Measurements from ENCODE around the gene RGL1. TPM values are rescaled to one million over a fixed set of nuclear protein-coding genes. Genes with fewer than 3 reads are reported as not detected.

Gene RGL1
- total RNA-seq, 1 donor from 2014 or later: 15.0 TPM

- TF ChIP-seq EZH2phosphoT487 (IDR thresholded peaks at IDR 0.05) (no peak), EZH2 (IDR thresholded peaks at IDR 0.05) (no peak), CTCF (IDR thresholded peaks at IDR 0.05) (no peak)
- Mint-ChIP-seq H3K4me3 (no peak overlapping the region), H3K9me3 (peaks cover 3% of the 10 kb centered on the region), H3K36me3 (peaks cover 15% of the 10 kb centered on the region), H3K27me3 (ENCODE audit: insufficient read depth, low read depth) (no peaks in the 10 kb centered on the region), H3K4me1 (peaks cover 21% of the 10 kb centered on the region), H3K27ac (no peak overlapping the region)
- DNase-seq (ENCODE audit: low spot score): no peak
- Histone ChIP-seq H3K4me1 (peaks cover 30% of the 10 kb centered on the region), H3F3A (ENCODE audit: low read depth) (peaks cover under 1% of the 10 kb centered on the region), H2AFZ (replicated peaks) (no peak overlapping the region), H4K20me1 (ENCODE audit: low read depth) (peaks cover 7% of the 10 kb centered on the region), H3K27me3 (no peaks in the 10 kb centered on the region), H3K9me3 (ENCODE audit: low read depth) (no peaks in the 10 kb centered on the region), H3K4me3 (no peak overlapping the region), H3K27ac (no peak overlapping the region), H3K4me2 (no peak overlapping the region), H3K79me2 (ENCODE audit: low read depth) (peaks cover 81% of the 10 kb centered on the region), H3K36me3 (no peaks in the 10 kb centered on the region), H3K9ac (no peak overlapping the region)
Measured at GRCh38 chr1:183819059-183819458, 14.1 kb downstream of the RGL1 start.

DNA sequence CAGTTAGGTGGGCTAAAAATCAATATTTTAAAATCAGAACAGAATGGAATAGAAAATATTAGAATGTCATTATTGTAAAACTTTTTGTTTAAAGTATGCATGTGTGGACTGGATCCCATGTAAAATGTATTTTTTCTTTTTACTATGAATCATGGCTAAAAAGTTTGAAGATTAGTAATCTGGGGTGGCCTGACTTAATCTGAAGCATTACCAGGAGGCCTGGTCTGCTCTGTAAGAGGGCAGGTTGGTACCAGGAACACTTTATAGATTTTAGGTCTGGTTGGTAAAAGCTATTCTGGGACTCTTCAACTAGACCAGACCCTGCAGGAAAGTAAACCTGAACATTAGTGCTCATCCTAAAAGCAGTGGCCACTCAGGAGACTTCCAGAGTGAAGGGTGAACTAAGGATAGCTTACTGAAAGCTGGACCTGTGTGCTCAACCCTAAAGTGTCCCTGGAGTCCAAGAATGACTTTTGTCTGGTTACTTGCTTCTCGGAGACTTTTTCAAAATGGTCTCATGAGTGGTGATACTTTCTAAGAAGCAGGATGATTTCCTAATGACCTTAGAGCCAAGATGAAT lies 16.5 kb downstream of the RGL1 start:
- H3K79me2 ChIP-seq (ENCODE audit: low read depth): peaks cover 61% of the 10 kb centered on the region
- H3K27ac Mint-ChIP-seq: no peak overlapping the region
- peaks cover 16% of the 10 kb centered on the region for H3K4me1 ChIP-seq
- H4K20me1 ChIP-seq (ENCODE audit: low read depth): peaks cover 7% of the 10 kb centered on the region
- H3K27ac ChIP-seq: no peak overlapping the region
- no peaks in the 10 kb centered on the region for H3K27me3 ChIP-seq
- no peaks in the 10 kb centered on the region for H3K36me3 ChIP-seq
- no peak overlapping the region for H3K4me3 ChIP-seq
- H3K9me3 Mint-ChIP-seq: peaks cover 3% of the 10 kb centered on the region
- H3F3A ChIP-seq (ENCODE audit: low read depth): no peaks in the 10 kb centered on the region
- TF ChIP-seq EZH2phosphoT487 (IDR thresholded peaks at IDR 0.05): no peak
- no peak for TF ChIP-seq EZH2 (IDR thresholded peaks at IDR 0.05)
- TF ChIP-seq CTCF (IDR thresholded peaks at IDR 0.05): no peak
- no peak overlapping the region for H3K9ac ChIP-seq
- peaks cover 17% of the 10 kb centered on the region for H3K4me1 Mint-ChIP-seq
- no peaks in the 10 kb centered on the region for H3K27me3 Mint-ChIP-seq (ENCODE audit: insufficient read depth, low read depth)
- no peak overlapping the region for H2AFZ ChIP-seq (replicated peaks)
- H3K36me3 Mint-ChIP-seq: peaks cover 25% of the 10 kb centered on the region
- no peak for DNase-seq (ENCODE audit: low spot score)
- H3K9me3 ChIP-seq (ENCODE audit: low read depth): no peaks in the 10 kb centered on the region
- H3K4me2 ChIP-seq: no peak overlapping the region
- H3K4me3 Mint-ChIP-seq: no peak overlapping the region

DNA sequence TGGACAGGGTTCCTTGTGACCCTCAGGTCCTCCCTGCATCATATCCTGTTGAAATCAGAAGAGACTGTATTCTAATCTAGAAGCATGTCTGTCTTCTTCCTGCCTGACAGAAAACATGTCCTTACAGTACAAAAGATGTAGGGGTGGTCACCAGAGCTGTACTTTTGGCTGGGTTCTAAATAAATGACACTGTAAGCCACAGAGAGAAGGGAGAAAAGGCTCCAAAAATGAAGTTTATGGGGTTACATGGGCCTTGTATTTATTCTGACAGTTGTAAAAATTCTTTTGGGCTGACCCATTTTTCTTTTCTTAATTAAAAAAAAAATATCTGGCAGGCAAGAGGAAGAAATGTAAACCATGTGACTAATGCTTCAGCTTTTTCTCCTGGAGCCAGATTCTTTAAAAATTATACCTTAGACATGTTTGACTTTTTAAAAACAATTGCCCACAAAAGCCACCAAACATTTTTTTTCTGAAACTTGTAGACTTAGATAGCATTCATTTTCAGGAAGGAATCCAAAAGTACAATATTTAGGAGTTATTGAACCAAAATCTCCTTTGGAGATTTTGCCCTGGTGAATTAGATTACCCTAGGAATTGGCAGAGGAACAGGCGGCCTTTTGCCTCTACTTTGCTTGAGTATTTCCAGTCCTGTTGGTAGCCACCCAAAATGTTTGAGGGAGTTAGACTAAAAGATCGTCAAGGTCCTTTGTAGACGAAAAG lies 17.1 kb downstream of the RGL1 start:
- no peaks in the 10 kb centered on the region for H3K27me3 Mint-ChIP-seq (ENCODE audit: insufficient read depth, low read depth)
- Histone ChIP-seq H3K9me3 (ENCODE audit: low read depth) (no peaks in the 10 kb centered on the region), H3K9ac (no peak overlapping the region), H3K27me3 (no peaks in the 10 kb centered on the region), H3K4me3 (no peak overlapping the region), H3F3A (ENCODE audit: low read depth) (no peaks in the 10 kb centered on the region), H3K79me2 (ENCODE audit: low read depth) (peaks cover 54% of the 10 kb centered on the region), H2AFZ (replicated peaks) (no peak overlapping the region), H3K4me1 (peaks cover 10% of the 10 kb centered on the region), H3K4me2 (no peak overlapping the region), H4K20me1 (ENCODE audit: low read depth) (peaks cover 2% of the 10 kb centered on the region), H3K27ac (no peak overlapping the region), H3K36me3 (no peaks in the 10 kb centered on the region)
- peaks cover 3% of the 10 kb centered on the region for H3K9me3 Mint-ChIP-seq
- no peak for DNase-seq (ENCODE audit: low spot score)
- TF ChIP-seq EZH2 (IDR thresholded peaks at IDR 0.05): no peak
- TF ChIP-seq EZH2phosphoT487 (IDR thresholded peaks at IDR 0.05): no peak
- TF ChIP-seq CTCF (IDR thresholded peaks at IDR 0.05): no peak
- H3K27ac Mint-ChIP-seq: no peak overlapping the region
- H3K4me3 Mint-ChIP-seq: no peak overlapping the region
- peaks cover 27% of the 10 kb centered on the region for H3K36me3 Mint-ChIP-seq
- H3K4me1 Mint-ChIP-seq: peaks cover 11% of the 10 kb centered on the region
